ENCODE results near the gene RAP1B.

RAP1B gene

GRCh38 chr12:68610370-68611093 lies at the start of gene RAP1B:
RAP1B (plus strand) TSS chr12:68610899; CDS start chr12:68648725, 37,826 bp downstream.
- DNase-seq = peak; percentile 90

DNA sequence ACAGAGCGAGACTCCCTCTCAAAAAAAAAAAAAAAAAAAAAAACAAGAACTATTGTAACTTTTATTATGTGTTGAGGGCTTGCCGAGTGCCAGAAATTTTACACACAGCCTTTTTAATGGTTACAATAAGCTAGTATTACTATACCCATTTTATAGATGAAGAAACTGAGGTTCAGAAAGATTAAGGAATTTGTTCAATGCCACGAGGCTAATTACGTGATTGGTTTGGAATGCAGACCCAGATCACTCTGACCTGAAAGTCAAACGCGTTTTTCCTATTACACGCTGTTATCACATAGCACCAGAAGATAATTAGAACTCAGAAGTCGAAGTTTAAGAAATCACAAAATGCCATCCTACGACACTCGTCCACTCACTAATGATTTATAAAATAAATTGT lies 48.9 kb upstream of the RAP1B start:
- no peak for DNase-seq

DNA sequence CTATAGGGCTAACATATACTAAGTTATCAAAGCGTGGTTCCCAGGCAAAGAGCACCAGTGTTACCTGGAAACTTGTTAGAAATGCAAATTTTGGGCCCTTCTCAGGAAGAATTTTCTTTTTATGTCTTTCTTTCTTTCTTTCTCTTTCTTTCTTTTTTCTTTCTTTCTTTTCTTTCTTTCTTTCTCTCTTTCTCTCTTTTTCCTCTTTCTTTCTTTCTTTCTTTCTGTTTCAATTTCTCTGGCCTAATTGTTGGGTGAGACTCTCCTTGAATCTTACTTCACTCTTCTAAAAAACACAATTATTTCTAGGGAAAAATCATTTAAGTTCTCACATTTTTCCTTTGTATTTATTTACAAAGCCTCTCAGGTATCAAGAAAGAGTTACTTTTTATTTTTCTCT lies 46.5 kb upstream of the RAP1B start:
- no peak for DNase-seq

DNA sequence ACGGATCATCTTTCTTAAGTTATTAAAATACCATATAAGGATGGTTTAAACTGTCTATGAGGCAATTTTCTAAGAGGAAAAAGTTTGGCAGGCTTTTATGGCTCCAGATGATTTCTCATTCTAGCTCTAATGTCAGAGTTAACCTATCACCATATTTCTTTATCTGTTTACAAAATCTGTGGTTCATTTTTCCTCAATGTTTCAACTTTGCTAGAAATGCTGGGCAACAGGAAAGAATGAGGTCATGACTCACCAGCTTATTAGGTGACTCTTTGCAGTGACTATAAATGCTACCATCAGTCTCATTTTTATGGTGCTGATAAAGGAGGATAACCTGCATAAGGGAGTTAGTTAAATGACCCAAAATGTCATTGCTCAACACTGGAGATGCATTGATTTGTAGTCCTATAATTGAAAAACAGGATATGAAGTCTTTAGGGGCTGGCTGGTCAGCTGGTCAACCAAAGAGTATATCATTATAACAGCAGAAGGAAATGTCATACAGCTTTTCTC lies 45.3 kb upstream of the RAP1B start:
- no peak for DNase-seq

DNA sequence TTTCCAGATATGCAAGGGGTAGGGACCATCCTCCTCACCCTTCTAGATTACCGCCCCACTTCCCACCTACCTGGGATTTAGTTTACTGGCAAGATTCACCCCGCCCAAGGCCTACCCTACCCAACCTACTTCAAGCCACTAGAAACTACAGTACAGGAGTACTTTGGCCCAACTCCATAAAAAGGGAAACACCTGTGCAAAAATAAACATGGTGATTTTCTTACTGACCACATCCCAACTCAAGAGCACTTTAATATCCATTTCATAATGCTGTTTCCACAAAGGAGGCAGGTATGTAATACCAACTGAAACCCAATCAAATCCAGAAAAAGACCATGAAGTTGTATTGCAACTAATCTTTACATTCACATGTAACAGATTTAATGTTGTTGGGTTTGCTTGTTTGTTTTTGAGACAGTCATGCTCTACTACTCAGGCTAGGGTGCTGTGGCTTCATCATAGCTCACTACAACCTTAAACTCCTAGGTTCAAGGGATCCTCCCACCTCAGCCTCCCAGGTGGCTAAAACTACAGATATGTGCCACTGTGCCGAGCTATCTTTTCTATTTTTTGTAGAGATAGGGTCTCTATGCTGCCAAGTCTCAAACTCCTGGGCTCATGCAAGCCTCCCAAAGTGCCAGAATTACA lies 41.7 kb upstream of the RAP1B start:
- DNase-seq = no peak

DNA sequence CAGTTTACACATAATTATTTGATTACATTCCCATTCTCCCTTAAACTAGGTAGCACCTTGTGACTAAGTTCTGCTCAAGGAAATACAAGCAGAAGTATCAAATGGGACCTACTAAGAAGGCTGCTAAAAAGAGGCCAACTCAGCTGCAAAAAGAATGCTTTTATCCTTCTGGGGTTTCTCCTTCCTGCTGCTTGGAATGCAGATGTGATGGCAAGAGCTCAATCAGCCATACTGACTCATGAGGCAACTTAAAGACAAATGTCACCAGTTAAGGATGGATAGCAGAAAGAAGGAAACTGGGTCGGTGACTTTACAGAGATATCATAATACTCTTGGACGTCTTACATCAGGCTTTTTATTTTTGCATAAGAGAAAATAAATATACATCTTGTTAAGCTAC lies 38.0 kb upstream of the RAP1B start:
- DNase-seq = no peak

DNA sequence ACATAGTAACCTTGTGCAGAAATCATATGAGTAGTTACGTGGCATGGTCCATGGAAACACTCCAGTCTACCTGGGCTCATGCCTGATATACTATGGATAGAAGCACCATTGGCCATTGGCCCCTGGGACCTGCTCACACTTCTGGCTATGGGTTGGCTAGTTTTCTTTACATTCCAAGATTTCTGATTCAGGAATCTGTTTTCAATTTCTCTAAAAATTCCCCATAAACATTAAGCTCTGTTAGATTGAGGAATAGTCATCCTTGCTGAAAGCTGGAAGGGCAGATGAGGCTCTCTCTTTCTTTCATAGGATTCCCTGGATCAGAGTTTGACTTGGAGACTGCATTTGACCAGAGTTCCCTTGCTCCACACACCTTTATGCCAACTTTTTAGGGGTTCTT lies 37.3 kb upstream of the RAP1B start:
- DNase-seq = no peak

GRCh38 chr12:68577949-68578348 lies 32.8 kb upstream of the RAP1B start:
- peak; percentile 11 for DNase-seq

DNA sequence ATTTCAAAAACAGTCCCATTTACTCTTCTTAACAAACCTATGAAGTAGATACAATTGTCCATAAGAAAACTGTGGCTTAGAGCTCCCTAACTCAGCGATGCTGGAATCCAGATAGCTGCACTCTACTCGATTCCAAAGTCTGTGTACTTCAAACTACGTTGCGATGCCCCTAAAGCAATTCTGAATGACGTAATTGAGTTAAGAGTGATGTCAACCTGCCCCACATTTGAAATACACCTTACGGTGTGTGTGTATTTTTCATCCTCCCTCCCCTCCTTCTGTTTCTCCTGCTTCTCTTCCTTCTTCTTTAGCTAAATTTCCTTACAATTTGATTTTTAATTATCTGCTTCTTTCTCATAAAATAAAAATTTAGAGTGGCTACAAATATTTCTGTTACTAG lies 31.9 kb upstream of the RAP1B start:
- DNase-seq = no peak

- no peak for DNase-seq
Measured at GRCh38 chr12:68579254-68579653, 31.4 kb upstream of the RAP1B start.

- no peak for DNase-seq
Measured at GRCh38 chr12:68580911-68581310, 29.8 kb upstream of the RAP1B start.

- DNase-seq = no peak
Measured at GRCh38 chr12:68581926-68582325, 28.8 kb upstream of the RAP1B start.

- DNase-seq = no peak
Measured at GRCh38 chr12:68585966-68586365, 24.7 kb upstream of the RAP1B start.

DNA sequence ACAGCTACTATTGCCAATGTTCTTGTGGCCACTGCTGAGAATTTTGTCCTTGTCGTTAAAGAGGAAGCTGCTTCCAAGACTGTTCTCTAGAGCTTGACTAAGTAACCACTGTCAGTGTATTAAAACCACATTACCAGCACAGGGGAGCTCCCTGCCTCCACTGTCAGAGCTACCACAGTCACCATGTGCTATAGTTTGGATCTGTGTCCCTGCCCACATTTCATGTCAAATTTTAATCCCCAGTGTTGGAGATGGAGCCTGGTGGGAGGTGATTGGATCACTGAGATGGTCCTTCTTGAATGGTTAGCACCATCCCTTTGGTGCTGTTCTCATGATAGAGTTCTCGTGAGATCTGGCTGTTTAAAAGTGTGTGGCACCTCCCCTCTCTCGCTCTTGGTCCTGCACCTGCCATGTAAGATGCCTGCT lies 23.2 kb upstream of the RAP1B start:
- peak; percentile 48 for DNase-seq

GRCh38 chr12:68589194-68589593 lies 21.5 kb upstream of the RAP1B start:
- DNase-seq = no peak

- peak; percentile 49 for DNase-seq
Measured at GRCh38 chr12:68591734-68592418, 18.8 kb upstream of the RAP1B start.

- no peak for DNase-seq
Measured at GRCh38 chr12:68595241-68595640, 15.5 kb upstream of the RAP1B start.

- no peak for DNase-seq
Measured at GRCh38 chr12:68601767-68602166, 8.9 kb upstream of the RAP1B start.

DNA sequence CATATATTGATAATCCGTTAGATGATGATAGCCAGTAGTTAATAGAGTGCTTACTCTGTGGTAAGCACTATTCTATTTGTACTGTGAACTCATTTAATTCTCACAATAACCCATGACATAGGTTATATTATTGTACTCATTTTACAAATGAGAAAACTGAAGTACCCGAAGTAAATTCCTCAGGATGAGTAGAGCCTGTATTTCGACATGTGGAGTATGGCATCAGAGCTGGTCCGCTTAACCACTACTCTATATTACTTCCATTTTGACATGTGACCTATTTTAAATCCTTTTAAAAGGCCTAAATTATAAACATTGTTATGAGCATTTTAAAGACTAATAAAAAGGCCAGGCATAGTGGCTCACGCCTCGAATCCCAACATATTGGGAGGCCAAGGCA lies 8.0 kb upstream of the RAP1B start:
- DNase-seq = no peak

GRCh38 chr12:68608191-68608590 lies 2.5 kb upstream of the RAP1B start:
- DNase-seq = no peak

DNA sequence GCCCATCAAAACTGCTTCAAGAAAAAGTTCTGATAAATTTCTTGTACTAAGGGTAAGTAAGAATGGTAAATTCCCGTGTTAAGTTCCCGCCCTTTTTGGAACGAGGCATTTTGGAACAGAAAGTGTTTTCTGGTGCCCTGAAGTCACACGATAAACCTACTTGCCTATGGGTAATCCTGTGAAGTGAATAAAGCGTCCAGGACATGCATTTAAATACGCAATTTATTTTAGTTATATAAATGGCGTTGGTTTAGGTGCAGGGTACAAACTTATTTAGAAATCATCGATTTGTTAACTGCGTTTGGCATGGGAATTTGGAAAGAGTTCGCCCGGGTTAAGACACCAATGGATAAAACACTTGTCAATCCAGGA lies 715 bp upstream of the RAP1B start:
- DNase-seq = no peak

GRCh38 chr12:68611094-68611805 lies 551 bp downstream of the RAP1B start:
- DNase-seq = peak; percentile 54

DNA sequence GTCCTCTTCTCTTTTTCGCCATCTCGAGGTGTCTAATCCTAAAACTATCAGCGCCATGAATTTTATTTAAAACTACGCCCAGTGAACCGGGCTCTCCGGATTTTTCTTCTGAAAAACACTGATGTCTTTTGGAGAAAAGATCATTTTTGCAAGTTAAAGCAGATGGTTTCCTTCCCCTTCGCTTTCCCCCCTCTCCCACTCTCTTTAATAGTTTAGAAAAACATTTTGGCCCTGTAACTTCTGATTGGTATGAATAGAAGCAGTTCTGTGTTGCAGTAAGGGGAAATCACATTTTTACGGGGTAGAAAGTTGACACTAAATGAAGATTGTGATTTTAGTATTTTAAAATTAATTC lies 1.1 kb downstream of the RAP1B start:
- DNase-seq = no peak
